DOHH2 (cell line): ENCODE results near the gene TRPM2.

Source experiments
- H3F3A ChIP-seq: fragments of 200-600 bp; sonication (generic), shearing (Covaris generic); 2 replicates; pipeline ENCODE4 v1.6.0; 2016; ENCODE audit warnings: antibody characterized with exemption, mild to moderate bottlenecking; ENCODE audit not compliant: control insufficient read depth, insufficient read depth
- H3K27ac ChIP-seq: fragments of 200-600 bp; sonication (generic); 2 replicates; pipeline ENCODE4 v1.5.1; 2014; ENCODE audit warnings: low read depth, mild to moderate bottlenecking, low read length, moderate library complexity
- H3K27me3 ChIP-seq: fragments of 200-600 bp; sonication (generic); 2 replicates; pipeline ENCODE4 v1.6.1; 2014; ENCODE audit warnings: mild to moderate bottlenecking, low read length, mixed read lengths; ENCODE audit not compliant: control insufficient read depth
- H3K36me3 ChIP-seq: fragments of 200-600 bp; sonication (generic); 2 replicates; pipeline ENCODE4 v1.6.1; 2014; ENCODE audit warnings: mild to moderate bottlenecking, low read length, moderate library complexity, mixed read lengths; ENCODE audit not compliant: control insufficient read depth
- H3K4me1 ChIP-seq: fragments of 200-600 bp; sonication (generic); 2 replicates; pipeline ENCODE4 v1.6.1; 2014; ENCODE audit warnings: mild to moderate bottlenecking, low read length, mixed read lengths; ENCODE audit not compliant: control insufficient read depth
- H3K4me2 ChIP-seq: fragments of 200-600 bp; sonication (generic); 2 replicates; pipeline ENCODE4 v1.6.0; 2014; ENCODE audit warnings: mild to moderate bottlenecking, low read length, moderate library complexity
- H3K4me3 ChIP-seq: fragments of 200-600 bp; sonication (generic); 2 replicates; pipeline ENCODE4 v1.5.1; 2014; ENCODE audit warnings: mild to moderate bottlenecking, low read length, mixed read lengths
- H3K79me2 ChIP-seq: fragments of 200-600 bp; sonication (generic); 2 replicates; pipeline ENCODE4 v1.6.1; 2014; ENCODE audit warnings: mild to moderate bottlenecking, low read length, mixed read lengths; ENCODE audit not compliant: control insufficient read depth
- H3K9me2 ChIP-seq: fragments of 200-600 bp; sonication (generic); replicated peaks from 2 replicates; pipeline ENCODE4 v1.6.1; 2014; ENCODE audit warnings: mild to moderate bottlenecking, low read length, mixed read lengths; ENCODE audit not compliant: control insufficient read depth
- H3K9me3 ChIP-seq: fragments of 200-600 bp; sonication (generic); 2 replicates; pipeline ENCODE4 v1.6.1; 2014; ENCODE audit warnings: antibody characterized with exemption, low read length, mixed read lengths; ENCODE audit not compliant: control insufficient read depth, insufficient read depth
- H4K20me1 ChIP-seq: fragments of 200-600 bp; sonication (generic); 2 replicates; pipeline ENCODE4 v1.6.0; 2014; ENCODE audit warnings: low read depth, mild to moderate bottlenecking, antibody characterized with exemption, low read length, moderate library complexity; ENCODE audit not compliant: control insufficient read depth, insufficient read depth
- EZH2phosphoT487 ChIP-seq: fragments of 200-600 bp; sonication (generic); IDR thresholded peaks from 2 replicates; pipeline ENCODE4 v1.6.1; 2017; ENCODE audit warnings: borderline replicate concordance, mild to moderate bottlenecking, antibody characterized with exemption, low read length, moderate library complexity, mixed read lengths
- TF ChIP-seq, protein P1 (sequence below): fragments of 200-600 bp; sonication (generic); IDR thresholded peaks from one replicate; pipeline ENCODE4 v1.5.1; 2014; ENCODE audit warnings: antibody characterized with exemption, mild to moderate bottlenecking, low read depth, low read length; ENCODE audit not compliant: poor library complexity, severe bottlenecking

Gene TRPM2

DNA sequence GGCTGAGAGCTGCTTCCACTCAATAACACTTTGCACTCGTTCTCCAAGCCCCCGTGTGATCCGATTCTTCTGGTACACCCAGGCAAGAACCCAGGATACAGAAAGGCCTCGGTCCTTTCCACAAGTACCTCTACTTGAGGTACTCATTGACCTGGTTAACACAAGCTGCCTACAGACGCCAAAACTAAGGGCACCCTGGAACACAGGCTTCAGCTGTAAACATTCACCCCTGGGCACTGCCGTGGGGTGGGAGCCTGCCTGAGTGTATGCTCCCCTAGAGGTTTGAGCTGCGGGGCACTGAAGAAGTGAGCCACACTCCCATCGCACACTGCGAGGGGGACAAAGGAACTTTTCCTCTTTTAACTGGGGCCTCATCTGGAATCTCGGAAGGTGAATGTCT is 132.4 kb downstream of the TRPM2 start:
- H3K9me3 ChIP-seq = peaks cover 14% of the 10 kb centered on the region
- no peaks in the 10 kb centered on the region for H3K27me3 ChIP-seq
- H3F3A ChIP-seq = no peaks in the 10 kb centered on the region
- no peaks in the 10 kb centered on the region for H3K4me1 ChIP-seq
- no peaks in the 10 kb centered on the region for H3K36me3 ChIP-seq
- no peak for TF ChIP-seq EZH2phosphoT487
- TF ChIP-seq, protein P1, sequence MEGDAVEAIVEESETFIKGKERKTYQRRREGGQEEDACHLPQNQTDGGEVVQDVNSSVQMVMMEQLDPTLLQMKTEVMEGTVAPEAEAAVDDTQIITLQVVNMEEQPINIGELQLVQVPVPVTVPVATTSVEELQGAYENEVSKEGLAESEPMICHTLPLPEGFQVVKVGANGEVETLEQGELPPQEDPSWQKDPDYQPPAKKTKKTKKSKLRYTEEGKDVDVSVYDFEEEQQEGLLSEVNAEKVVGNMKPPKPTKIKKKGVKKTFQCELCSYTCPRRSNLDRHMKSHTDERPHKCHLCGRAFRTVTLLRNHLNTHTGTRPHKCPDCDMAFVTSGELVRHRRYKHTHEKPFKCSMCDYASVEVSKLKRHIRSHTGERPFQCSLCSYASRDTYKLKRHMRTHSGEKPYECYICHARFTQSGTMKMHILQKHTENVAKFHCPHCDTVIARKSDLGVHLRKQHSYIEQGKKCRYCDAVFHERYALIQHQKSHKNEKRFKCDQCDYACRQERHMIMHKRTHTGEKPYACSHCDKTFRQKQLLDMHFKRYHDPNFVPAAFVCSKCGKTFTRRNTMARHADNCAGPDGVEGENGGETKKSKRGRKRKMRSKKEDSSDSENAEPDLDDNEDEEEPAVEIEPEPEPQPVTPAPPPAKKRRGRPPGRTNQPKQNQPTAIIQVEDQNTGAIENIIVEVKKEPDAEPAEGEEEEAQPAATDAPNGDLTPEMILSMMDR = no peak
- no peak overlapping the region for H3K27ac ChIP-seq
- H3K4me3 ChIP-seq = no peak overlapping the region
- H3K9me2 ChIP-seq = no peaks in the 10 kb centered on the region
- no peaks in the 10 kb centered on the region for H3K79me2 ChIP-seq
- no peak overlapping the region for H3K4me2 ChIP-seq
- no peaks in the 10 kb centered on the region for H4K20me1 ChIP-seq

DNA sequence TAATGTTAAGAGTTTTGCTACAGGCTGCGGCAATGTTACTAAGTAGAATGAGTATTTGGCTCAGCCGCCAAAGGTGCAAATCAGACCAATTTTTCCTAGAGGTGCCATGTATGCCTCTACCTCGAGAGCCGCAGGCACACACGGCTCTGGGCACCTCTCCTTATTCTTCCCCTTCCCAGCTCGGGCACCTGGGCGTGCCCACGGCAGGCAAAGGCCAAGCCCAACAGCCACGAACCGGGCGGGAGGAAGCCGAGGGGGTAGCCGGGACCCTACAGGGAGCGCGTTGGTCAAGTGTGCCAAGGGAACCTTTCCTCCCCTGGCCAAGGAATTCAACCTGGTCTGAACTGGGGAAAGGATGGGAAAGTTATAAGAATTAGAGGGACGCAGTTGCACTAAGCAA is 132.9 kb downstream of the TRPM2 start:
- Histone ChIP-seq H3K9me2 (no peaks in the 10 kb centered on the region), H3K79me2 (no peaks in the 10 kb centered on the region), H3K4me3 (no peak overlapping the region), H3K4me2 (no peak overlapping the region), H3K27me3 (no peaks in the 10 kb centered on the region), H3K36me3 (no peaks in the 10 kb centered on the region), H3K27ac (no peak overlapping the region), H3F3A (no peaks in the 10 kb centered on the region), H3K4me1 (no peaks in the 10 kb centered on the region), H3K9me3 (peaks cover 14% of the 10 kb centered on the region), H4K20me1 (no peaks in the 10 kb centered on the region)
- TF ChIP-seq, protein P1 = no peak
- TF ChIP-seq EZH2phosphoT487 = no peak

DNA sequence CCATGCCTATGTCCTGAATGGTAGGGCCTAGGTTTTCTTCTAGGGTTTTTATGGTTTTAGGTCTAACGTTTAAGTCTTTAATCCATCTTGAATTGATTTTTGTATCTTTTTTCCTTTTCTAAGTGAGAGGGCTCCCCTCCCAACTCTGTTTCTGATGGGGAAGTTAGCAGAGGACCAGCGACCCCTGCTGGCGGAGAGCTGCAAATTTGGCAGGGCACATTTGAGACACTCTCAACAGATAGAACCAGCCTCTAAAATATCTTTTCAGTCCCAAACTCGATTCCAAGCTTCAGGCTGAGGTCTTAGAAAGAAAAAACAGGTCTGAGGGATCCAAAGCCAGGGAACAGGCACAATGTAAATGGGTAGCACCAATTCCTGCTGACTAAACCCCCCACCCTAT is 134.4 kb downstream of the TRPM2 start:
- H4K20me1 ChIP-seq = no peaks in the 10 kb centered on the region
- H3K79me2 ChIP-seq = no peaks in the 10 kb centered on the region
- H3K9me3 ChIP-seq = peaks cover 17% of the 10 kb centered on the region
- H3K4me2 ChIP-seq = no peak overlapping the region
- H3F3A ChIP-seq = no peaks in the 10 kb centered on the region
- no peak for TF ChIP-seq EZH2phosphoT487
- TF ChIP-seq, protein P1 = peak; percentile 68
- H3K27ac ChIP-seq = no peak overlapping the region
- no peaks in the 10 kb centered on the region for H3K9me2 ChIP-seq
- no peaks in the 10 kb centered on the region for H3K4me1 ChIP-seq
- no peaks in the 10 kb centered on the region for H3K36me3 ChIP-seq
- no peak overlapping the region for H3K4me3 ChIP-seq
- no peaks in the 10 kb centered on the region for H3K27me3 ChIP-seq

DNA sequence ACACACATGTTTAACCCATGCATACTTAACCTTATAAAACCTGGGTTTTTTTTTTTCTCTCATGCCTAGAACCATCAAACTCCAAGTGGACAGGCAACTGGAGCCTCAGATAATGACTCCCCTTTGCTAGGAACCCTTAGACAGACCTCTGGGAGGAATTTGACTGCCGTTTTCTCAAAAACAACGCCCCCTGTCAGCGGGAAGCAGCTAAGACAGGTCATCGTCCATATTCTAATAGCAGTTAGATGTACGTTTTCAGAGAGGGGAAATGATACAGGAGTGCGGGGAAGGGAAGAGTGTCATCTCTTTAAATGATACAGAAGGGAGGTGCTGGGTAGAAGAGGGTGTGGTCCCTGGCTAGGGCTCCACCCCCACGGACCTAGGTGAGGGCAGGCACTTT is 136.5 kb downstream of the TRPM2 start:
- no peaks in the 10 kb centered on the region for H3K4me1 ChIP-seq
- H3K4me2 ChIP-seq = no peak overlapping the region
- H3K27ac ChIP-seq = no peak overlapping the region
- H3K9me2 ChIP-seq = no peaks in the 10 kb centered on the region
- no peaks in the 10 kb centered on the region for H3K36me3 ChIP-seq
- H3F3A ChIP-seq = no peaks in the 10 kb centered on the region
- no peaks in the 10 kb centered on the region for H3K27me3 ChIP-seq
- no peaks in the 10 kb centered on the region for H4K20me1 ChIP-seq
- H3K9me3 ChIP-seq = peaks cover 22% of the 10 kb centered on the region
- H3K4me3 ChIP-seq = no peak overlapping the region
- no peaks in the 10 kb centered on the region for H3K79me2 ChIP-seq
- TF ChIP-seq EZH2phosphoT487 = no peak
- TF ChIP-seq, protein P1 = peak; percentile 48
